ENCODE measurements around the gene SERGEF. TPM values are rescaled to one million over a fixed set of nuclear protein-coding genes. Genes with fewer than 3 reads are reported as not detected.
A peak's percentile ranks its signal among the peaks of the same experiment; 100 is the strongest.

The SERGEF gene
- total RNA-seq, 1 experiment from 2014 or later: 26.1 TPM

DNA sequence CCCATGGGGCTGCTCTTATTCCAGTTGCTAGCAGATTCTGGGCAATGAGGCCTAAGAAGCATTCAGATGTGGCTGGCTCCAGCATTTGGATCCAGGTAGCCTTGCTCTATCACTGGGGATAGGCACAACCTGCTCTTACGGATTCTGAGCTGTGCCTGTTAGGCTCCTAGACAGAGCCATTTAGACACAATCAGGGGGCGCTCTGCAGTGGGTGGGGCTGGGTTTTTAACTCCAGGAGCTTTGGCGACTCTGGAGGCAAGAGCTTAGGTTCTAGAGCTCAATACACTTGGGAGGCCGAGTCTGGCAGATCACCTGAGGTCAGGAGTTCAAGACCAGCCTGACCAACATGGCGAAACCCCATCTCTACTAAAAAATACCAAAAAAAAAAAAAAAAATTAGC is 246.3 kb downstream of the SERGEF start:
- POLR2A ChIA-PET: no interaction called here

DNA sequence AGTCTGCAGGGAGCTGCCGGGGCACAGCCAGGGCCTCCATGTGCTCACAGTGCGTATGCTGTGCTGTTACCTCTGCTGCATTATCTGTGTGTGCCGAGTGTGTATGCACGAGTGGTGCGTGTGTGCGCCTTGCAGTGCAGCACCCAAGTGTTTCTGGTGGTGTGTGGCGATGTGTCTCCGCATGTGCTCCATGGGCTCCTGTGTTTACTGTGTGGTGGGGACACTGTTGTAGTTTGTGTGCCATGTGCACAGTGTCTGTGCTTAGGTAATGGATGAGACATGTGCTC is 246.8 kb downstream of the SERGEF start:
- BruUV-seq (replicated peaks): no TSS peak
- H3K27ac Mint-ChIP-seq (ENCODE audit: low read depth, unreplicated experiment): no peak overlapping the region
- intact Hi-C loops (cut with micrococcal nuclease): loop anchor here (10.0 kb wide), 1 partner anchor 59 kb away; no protein-coding TSS in a partner anchor

More for the DNA sequence above, 246.3 kb downstream of the SERGEF start:
- no peak overlapping the region for H3K27ac Mint-ChIP-seq (ENCODE audit: low read depth, unreplicated experiment)
- H3K4me3 Mint-ChIP-seq (ENCODE audit: unreplicated experiment): no peak overlapping the region
- intact Hi-C loops (cut with micrococcal nuclease): loop anchor here (10.0 kb wide), 1 partner anchor 58 kb away; no protein-coding TSS in a partner anchor
- BruUV-seq (replicated peaks): no TSS peak
- peak; percentile 26 for DNase-seq (ENCODE audit: unreplicated experiment)
- CTCF ChIA-PET: interaction anchor here (0.6 to 1.8 kb wide), 3 partner anchors 9 to 232 kb away, joined by 4 to 11 read pairs (median 4); no protein-coding TSS in a partner anchor
- no peaks in the 10 kb centered on the region for H3K36me3 Mint-ChIP-seq (ENCODE audit: insufficient read depth, unreplicated experiment)
- no peaks in the 10 kb centered on the region for H3K4me1 Mint-ChIP-seq (ENCODE audit: insufficient read depth, unreplicated experiment)
- no peaks in the 10 kb centered on the region for H3K27me3 Mint-ChIP-seq (ENCODE audit: insufficient read depth, unreplicated experiment)
- H3K9me3 Mint-ChIP-seq (ENCODE audit: unreplicated experiment): no peaks in the 10 kb centered on the region
- TF ChIP-seq, protein P1, sequence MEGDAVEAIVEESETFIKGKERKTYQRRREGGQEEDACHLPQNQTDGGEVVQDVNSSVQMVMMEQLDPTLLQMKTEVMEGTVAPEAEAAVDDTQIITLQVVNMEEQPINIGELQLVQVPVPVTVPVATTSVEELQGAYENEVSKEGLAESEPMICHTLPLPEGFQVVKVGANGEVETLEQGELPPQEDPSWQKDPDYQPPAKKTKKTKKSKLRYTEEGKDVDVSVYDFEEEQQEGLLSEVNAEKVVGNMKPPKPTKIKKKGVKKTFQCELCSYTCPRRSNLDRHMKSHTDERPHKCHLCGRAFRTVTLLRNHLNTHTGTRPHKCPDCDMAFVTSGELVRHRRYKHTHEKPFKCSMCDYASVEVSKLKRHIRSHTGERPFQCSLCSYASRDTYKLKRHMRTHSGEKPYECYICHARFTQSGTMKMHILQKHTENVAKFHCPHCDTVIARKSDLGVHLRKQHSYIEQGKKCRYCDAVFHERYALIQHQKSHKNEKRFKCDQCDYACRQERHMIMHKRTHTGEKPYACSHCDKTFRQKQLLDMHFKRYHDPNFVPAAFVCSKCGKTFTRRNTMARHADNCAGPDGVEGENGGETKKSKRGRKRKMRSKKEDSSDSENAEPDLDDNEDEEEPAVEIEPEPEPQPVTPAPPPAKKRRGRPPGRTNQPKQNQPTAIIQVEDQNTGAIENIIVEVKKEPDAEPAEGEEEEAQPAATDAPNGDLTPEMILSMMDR (IDR thresholded peaks at IDR 0.05; ENCODE audit: unreplicated experiment): no peak

DNA sequence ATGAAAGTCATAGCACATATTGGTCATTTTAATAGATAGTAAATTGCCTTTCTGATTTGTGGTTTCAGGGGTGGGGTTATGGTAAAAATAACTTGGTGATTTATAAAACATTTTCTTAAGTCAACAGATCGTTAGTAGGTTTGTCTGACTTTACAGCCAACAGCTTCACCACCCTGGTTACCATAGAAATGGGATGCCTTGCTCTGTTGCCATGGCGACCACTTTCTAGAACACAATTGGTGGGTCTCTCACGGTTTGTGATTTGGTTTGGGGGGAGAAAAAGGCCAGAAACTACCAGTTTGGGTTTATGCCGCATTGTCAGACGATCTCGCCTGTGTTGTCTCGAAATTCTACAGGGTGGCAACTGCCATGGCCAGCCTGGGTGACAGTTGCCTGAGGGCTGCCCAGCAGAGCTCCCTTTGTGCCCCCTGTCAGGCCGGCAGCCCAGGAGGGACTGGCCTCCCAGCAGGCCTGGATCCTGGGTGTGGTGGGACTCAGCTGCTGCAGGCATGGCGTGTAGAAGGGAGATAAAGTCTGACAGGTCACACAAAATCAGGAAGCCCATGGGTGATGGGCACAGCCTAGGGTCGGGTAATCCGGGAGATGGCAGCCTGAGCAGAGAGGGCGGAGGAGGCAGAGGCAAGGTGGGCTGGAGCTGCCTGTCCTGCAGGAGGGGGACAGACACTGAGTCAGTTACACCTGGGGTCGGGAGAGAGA is 247.3 kb downstream of the SERGEF start:
- CTCF ChIA-PET: interaction anchor here (0.7 to 1.8 kb wide), 2 partner anchors 100 to 213 kb away, joined by 3 to 4 read pairs; no protein-coding TSS in a partner anchor
- POLR2A ChIA-PET: no interaction called here
- no peak overlapping the region for H3K27ac Mint-ChIP-seq (ENCODE audit: low read depth, unreplicated experiment)
- no TSS peak for BruUV-seq (replicated peaks)
- intact Hi-C loops (cut with micrococcal nuclease): loop anchor here (10.0 kb wide), 1 partner anchor 59 kb away; no protein-coding TSS in a partner anchor
- no peaks in the 10 kb centered on the region for H3K27me3 Mint-ChIP-seq (ENCODE audit: insufficient read depth, unreplicated experiment)
- H3K4me1 Mint-ChIP-seq (ENCODE audit: insufficient read depth, unreplicated experiment): no peaks in the 10 kb centered on the region
- no peaks in the 10 kb centered on the region for H3K9me3 Mint-ChIP-seq (ENCODE audit: unreplicated experiment)
- TF ChIP-seq, protein P1 (IDR thresholded peaks at IDR 0.05; ENCODE audit: unreplicated experiment): no peak
- no peaks in the 10 kb centered on the region for H3K36me3 Mint-ChIP-seq (ENCODE audit: insufficient read depth, unreplicated experiment)
- no peak overlapping the region for H3K4me3 Mint-ChIP-seq (ENCODE audit: unreplicated experiment)
- no peak for DNase-seq (ENCODE audit: unreplicated experiment)

More for the DNA sequence above, 246.8 kb downstream of the SERGEF start:
- POLR2A ChIA-PET: no interaction called here
- DNase-seq (ENCODE audit: unreplicated experiment): no peak
- CTCF ChIA-PET: interaction anchor here (1.8 kb wide), 1 partner anchor 212 kb away, joined by 4 read pairs; no protein-coding TSS in a partner anchor
- H3K9me3 Mint-ChIP-seq (ENCODE audit: unreplicated experiment): no peaks in the 10 kb centered on the region
- H3K4me1 Mint-ChIP-seq (ENCODE audit: insufficient read depth, unreplicated experiment): no peaks in the 10 kb centered on the region
- no peaks in the 10 kb centered on the region for H3K27me3 Mint-ChIP-seq (ENCODE audit: insufficient read depth, unreplicated experiment)
- H3K36me3 Mint-ChIP-seq (ENCODE audit: insufficient read depth, unreplicated experiment): no peaks in the 10 kb centered on the region
- H3K4me3 Mint-ChIP-seq (ENCODE audit: unreplicated experiment): no peak overlapping the region
- TF ChIP-seq, protein P1 (IDR thresholded peaks at IDR 0.05; ENCODE audit: unreplicated experiment): no peak

DNA sequence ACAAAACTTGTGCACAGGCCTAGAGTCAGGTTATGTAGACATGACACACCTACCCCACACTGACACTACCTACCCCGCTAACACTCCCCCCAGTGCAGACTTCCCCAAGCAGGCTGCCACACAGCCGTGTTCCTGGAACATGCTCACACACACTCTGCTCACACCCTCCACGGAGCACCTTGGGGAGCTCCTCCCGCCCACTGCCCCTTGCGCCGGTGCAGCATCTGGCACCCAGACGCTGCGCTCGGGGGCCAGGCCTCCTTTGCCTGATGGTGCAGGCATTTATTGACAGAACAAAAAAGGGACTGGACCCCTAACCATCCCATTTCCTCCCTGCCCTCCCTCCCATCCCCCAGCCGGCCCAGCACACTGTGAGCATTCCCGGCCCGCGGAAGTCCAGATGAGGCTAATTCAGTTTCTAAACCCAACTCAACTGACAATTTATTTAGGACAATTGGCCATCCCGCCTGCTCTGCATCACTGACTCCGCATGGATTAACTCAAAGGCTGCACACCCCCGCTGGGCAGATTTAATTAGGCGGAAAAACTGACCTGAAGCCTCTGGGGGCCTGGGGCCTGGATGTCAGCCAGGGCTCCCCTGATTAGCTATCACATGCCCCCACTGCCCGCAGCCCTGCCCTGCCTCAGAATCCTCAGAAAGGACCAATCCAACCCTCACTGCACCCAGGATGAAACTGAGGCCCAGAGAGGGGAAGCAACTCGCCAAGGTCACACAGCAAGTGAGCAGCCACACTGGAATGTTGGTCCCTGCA is 248.2 kb downstream of the SERGEF start:
- H3K9me3 Mint-ChIP-seq (ENCODE audit: unreplicated experiment): no peaks in the 10 kb centered on the region
- CTCF ChIA-PET: interaction anchor here (0.7 kb wide), 1 partner anchor 100 kb away, joined by 3 read pairs; no protein-coding TSS in a partner anchor
- H3K27me3 Mint-ChIP-seq (ENCODE audit: insufficient read depth, unreplicated experiment): no peaks in the 10 kb centered on the region
- H3K4me1 Mint-ChIP-seq (ENCODE audit: insufficient read depth, unreplicated experiment): no peaks in the 10 kb centered on the region
- no peak overlapping the region for H3K27ac Mint-ChIP-seq (ENCODE audit: low read depth, unreplicated experiment)
- no TSS peak for BruUV-seq (replicated peaks)
- DNase-seq (ENCODE audit: unreplicated experiment): no peak
- POLR2A ChIA-PET: no interaction called here
- H3K4me3 Mint-ChIP-seq (ENCODE audit: unreplicated experiment): no peak overlapping the region
- intact Hi-C loops (cut with micrococcal nuclease): loop anchor here (10.0 kb wide), 1 partner anchor 60 kb away; no protein-coding TSS in a partner anchor
- no peaks in the 10 kb centered on the region for H3K36me3 Mint-ChIP-seq (ENCODE audit: insufficient read depth, unreplicated experiment)
- TF ChIP-seq, protein P1 (IDR thresholded peaks at IDR 0.05; ENCODE audit: unreplicated experiment): no peak
